GM23248 (cell line): ENCODE results near the gene SH3BP5L. TPM values are rescaled to one million over a fixed set of nuclear protein-coding genes. Genes with fewer than 3 reads are reported as not detected.

Experiments used
- DNase-seq: peaks from one replicate; pipeline ENCODE4 v3.0.0-alpha.2; 2015
- H2AFZ ChIP-seq: fragments of 200-600 bp; sonication (generic); 2 replicates; pipeline ENCODE4 v1.6.1; 2016; ENCODE audit warnings: antibody characterized with exemption
- H3F3A ChIP-seq: fragments of 200-600 bp; sonication (generic); 2 replicates; pipeline ENCODE4 v1.6.1; 2016; ENCODE audit warnings: mild to moderate bottlenecking, antibody characterized with exemption, mixed run types; ENCODE audit not compliant: insufficient read depth
- H3K27ac ChIP-seq: fragments of 200-600 bp; sonication (generic); 2 replicates; pipeline ENCODE4 v1.5.1; 2016; ENCODE audit warnings: mild to moderate bottlenecking
- H3K27me3 ChIP-seq: fragments of 200-600 bp; sonication (generic); replicated peaks from 2 replicates; pipeline ENCODE4 v1.6.1; 2016; ENCODE audit warnings: mild to moderate bottlenecking; ENCODE audit not compliant: insufficient read depth
- H3K36me3 ChIP-seq: fragments of 200-600 bp; sonication (generic); 2 replicates; pipeline ENCODE4 v1.6.1; 2016; ENCODE audit warnings: low read depth, mild to moderate bottlenecking
- H3K4me1 ChIP-seq: fragments of 200-600 bp; sonication (generic); 2 replicates; pipeline ENCODE4 v1.6.1; 2016; ENCODE audit warnings: mild to moderate bottlenecking; ENCODE audit not compliant: insufficient read depth
- H3K4me2 ChIP-seq: fragments of 200-600 bp; sonication (generic); one replicate; pipeline ENCODE4 v1.6.1; 2016; ENCODE audit warnings: mild to moderate bottlenecking; ENCODE audit not compliant: unreplicated experiment
- H3K4me3 ChIP-seq: fragments of 200-600 bp; sonication (generic); 2 replicates; pipeline ENCODE4 v1.5.1; 2016; ENCODE audit warnings: mild to moderate bottlenecking
- H3K79me2 ChIP-seq: fragments of 200-600 bp; sonication (generic); 2 replicates; pipeline ENCODE4 v1.6.1; 2016; ENCODE audit warnings: mild to moderate bottlenecking; ENCODE audit not compliant: insufficient read depth
- H3K9ac ChIP-seq: fragments of 200-600 bp; sonication (generic); 2 replicates; pipeline ENCODE4 v1.6.1; 2016; ENCODE audit warnings: mild to moderate bottlenecking
- H3K9me2 ChIP-seq: fragments of 200-600 bp; sonication (generic); 2 replicates; pipeline ENCODE4 v1.6.1; 2016; ENCODE audit warnings: mixed run types, mild to moderate bottlenecking, moderate library complexity; ENCODE audit not compliant: insufficient read depth
- H3K9me3 ChIP-seq: fragments of 200-600 bp; sonication (generic); one replicate; pipeline ENCODE4 v1.6.1; 2017; ENCODE audit warnings: low read depth
- H4K20me1 ChIP-seq: fragments of 200-600 bp; sonication (generic); 2 replicates; pipeline ENCODE4 v1.6.0; 2016; ENCODE audit not compliant: insufficient read depth
- EZH2 ChIP-seq: fragments of 200-600 bp; sonication (generic); IDR thresholded peaks from 2 replicates; pipeline ENCODE4 v1.6.1; 2018; ENCODE audit warnings: antibody characterized with exemption, mild to moderate bottlenecking; ENCODE audit not compliant: insufficient read depth, poor library complexity, severe bottlenecking
- EZH2phosphoT487 ChIP-seq: fragments of 200-600 bp; sonication (generic); IDR thresholded peaks from 2 replicates; pipeline ENCODE4 v1.6.1; 2018; ENCODE audit warnings: antibody characterized with exemption, moderate library complexity, mild to moderate bottlenecking, low read depth; ENCODE audit not compliant: insufficient read depth
- WGBS, 2 experiments: methylation state at CpG; one replicate each; pipeline ENCODE4 v1.1.6; 2015 to 2017; ENCODE audit warnings: low lambda C conversion rate in 2 of 2, low coverage in 1 of 2; ENCODE audit errors: missing lambda C conversion rate in 2 of 2; 5-methylcytosine and 5-hydroxymethylcytosine counted together
- in situ Hi-C: fragments of 300-500 bp; cut with MboI; formaldehyde crosslinking; loops from 2 replicates; pipeline ENCODE4 v1.15.0; 2020
- polyA plus RNA-seq: library from polyadenylated mRNA; unstranded; fragments of >200 nt; fragmentation: Nextera tagmentation; extraction: Ambion mirVana; gene quantifications from 2 replicates; pipeline ENCODE4 v1.2.1, GENCODE V29; 2016
- total RNA-seq: library from RNA; depleted of rRNA; stranded (reverse); fragments of >200 nt; shearing (Covaris generic); gene quantifications from 2 replicates; pipeline ENCODE4 v1.2.3, GENCODE V29; 2014

The SH3BP5L gene
- total and polyA plus RNA-seq, 2 experiments from 2014 or later: 5.3 to 64.4 TPM

DNA sequence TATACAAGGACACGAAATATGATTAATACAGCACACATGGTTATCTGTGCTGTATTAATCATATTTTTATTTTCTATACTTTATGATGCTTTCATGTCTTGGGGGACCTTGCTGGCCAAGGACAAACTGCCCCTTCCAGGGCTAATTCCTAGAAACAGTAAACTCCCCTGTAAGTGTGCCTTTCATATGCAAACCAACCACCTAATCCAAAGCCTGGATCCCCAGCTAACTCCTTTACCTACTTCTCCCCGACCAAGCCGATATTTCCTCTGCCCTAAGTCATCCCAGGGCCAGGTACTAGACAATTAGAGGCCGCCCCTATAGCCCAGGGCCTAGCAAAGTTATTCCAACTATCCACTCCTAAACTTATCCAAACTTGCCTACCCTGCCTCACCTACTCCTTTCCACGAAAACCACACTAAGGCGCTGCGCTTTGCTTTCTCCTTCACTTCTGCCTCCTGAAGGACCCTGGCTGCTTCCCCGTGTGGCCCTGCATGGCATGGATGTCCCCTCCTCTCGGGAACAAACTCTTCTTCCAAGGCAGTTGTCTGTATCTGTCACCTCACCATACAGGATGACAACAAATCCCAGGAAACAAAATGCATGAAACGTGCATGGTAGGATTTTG, 10.2 kb downstream of the SH3BP5L start:
- H3K27me3 ChIP-seq: no peaks in the 10 kb centered on the region
- in situ Hi-C loops: no loop called here
- no peak overlapping the region for H2AFZ ChIP-seq
- H3K4me3 ChIP-seq: no peak overlapping the region
- H3K4me2 ChIP-seq: no peak overlapping the region
- peaks cover 24% of the 10 kb centered on the region for H3K4me1 ChIP-seq
- 87 to 88% methylated on average over 10 of the region's 10 CpGs for WGBS, 2 experiments
- H3K79me2 ChIP-seq: peaks cover 79% of the 10 kb centered on the region
- no peak overlapping the region for H3K9ac ChIP-seq
- H3F3A ChIP-seq: peaks cover 10% of the 10 kb centered on the region; the same call in 1 of the 2 replicates
- TF ChIP-seq EZH2phosphoT487 (no peak), EZH2 (no peak)
- H3K9me2 ChIP-seq: no peaks in the 10 kb centered on the region
- H4K20me1 ChIP-seq: no peaks in the 10 kb centered on the region
- no peak for DNase-seq
- H3K9me3 ChIP-seq: no peaks in the 10 kb centered on the region
- H3K27ac ChIP-seq: no peak overlapping the region
- H3K36me3 ChIP-seq: peaks cover 53% of the 10 kb centered on the region

DNA sequence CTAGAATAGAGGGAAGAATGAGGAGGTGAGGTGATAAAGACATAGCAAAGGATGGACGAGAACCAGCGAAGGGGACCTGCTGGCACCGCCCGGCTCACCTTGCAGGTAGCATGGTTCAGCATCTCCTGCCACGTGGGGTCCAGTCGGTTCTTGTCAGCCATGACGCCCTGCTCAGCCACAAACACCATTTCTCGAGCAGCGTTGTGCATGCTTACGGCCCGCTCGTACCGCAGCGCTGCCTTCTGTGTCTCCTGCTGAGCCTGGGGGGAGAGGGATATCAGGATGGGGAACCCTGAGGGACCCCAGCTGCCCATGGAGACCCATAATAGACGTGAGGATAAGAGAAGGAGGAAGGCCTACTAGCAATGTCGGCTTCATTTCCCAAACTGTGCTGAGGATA, 11.4 kb downstream of the SH3BP5L start:
- H3K27me3 ChIP-seq: no peaks in the 10 kb centered on the region
- peaks cover 67% of the 10 kb centered on the region for H3K79me2 ChIP-seq
- H3K4me1 ChIP-seq: peaks cover 15% of the 10 kb centered on the region
- TF ChIP-seq EZH2phosphoT487: no peak
- no peak for TF ChIP-seq EZH2
- peaks cover 8% of the 10 kb centered on the region; the same call in 1 of the 2 replicates for H3F3A ChIP-seq
- H3K4me2 ChIP-seq: no peak overlapping the region
- no peak for DNase-seq
- peaks cover 46% of the 10 kb centered on the region for H3K36me3 ChIP-seq
- H3K9me3 ChIP-seq: no peaks in the 10 kb centered on the region
- in situ Hi-C loops: no loop called here
- no peak overlapping the region for H2AFZ ChIP-seq
- no peak overlapping the region for H3K27ac ChIP-seq
- H3K4me3 ChIP-seq: no peak overlapping the region
- no peaks in the 10 kb centered on the region for H3K9me2 ChIP-seq
- no peak overlapping the region for H3K9ac ChIP-seq
- no peaks in the 10 kb centered on the region for H4K20me1 ChIP-seq
- WGBS, 2 experiments: 96% methylated on average over 16 of the region's 16 CpGs

- WGBS, 2 experiments: 93 to 100% methylated on average over 8 of the region's 8 CpGs
- TF ChIP-seq EZH2 (no peak), EZH2phosphoT487 (no peak)
Measured at GRCh38 chr1:248813546-248813945, 12.2 kb downstream of the SH3BP5L start.

DNA sequence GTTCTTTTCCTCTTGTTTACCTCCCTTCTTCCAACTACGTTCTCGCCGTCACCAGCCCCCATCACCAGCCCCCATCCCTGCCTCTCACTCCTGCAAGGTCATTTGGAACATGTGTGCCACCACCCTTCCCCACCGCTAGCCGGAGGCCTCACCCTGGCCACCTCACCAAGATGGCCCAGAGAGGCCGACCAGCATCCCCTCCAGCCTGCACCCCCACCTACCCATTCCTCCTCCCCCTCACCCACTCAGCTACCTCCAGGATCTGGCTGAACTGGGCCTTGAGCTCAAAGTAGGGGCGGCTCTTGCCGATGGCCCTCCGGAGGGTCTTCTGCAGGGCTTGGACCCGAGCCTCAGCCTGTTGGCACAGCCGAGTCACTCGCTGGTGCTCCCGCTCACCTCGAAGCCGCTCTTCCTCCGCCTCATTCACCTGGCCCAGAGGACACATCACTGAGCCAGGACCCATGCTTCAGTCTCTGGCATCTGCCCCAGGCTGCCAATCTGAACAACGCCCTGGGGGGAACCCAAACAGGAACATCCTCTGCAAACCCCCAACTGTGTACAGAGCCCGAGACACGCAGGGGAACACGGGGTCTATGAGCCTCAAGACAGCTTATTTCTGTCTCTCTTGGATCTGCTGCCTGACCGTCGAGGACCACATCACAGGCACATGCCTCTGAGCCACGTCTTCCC, 12.8 kb downstream of the SH3BP5L start:
- Histone ChIP-seq H3K9me2 (no peaks in the 10 kb centered on the region), H3K4me3 (no peak overlapping the region), H3K79me2 (peaks cover 52% of the 10 kb centered on the region), H3K9me3 (no peaks in the 10 kb centered on the region), H3K4me1 (peaks cover 7% of the 10 kb centered on the region; the same call in 1 of the 2 replicates), H3K4me2 (no peak overlapping the region), H3K36me3 (peaks cover 46% of the 10 kb centered on the region), H3F3A (peaks cover 15% of the 10 kb centered on the region), H3K27ac (no peak overlapping the region), H4K20me1 (no peaks in the 10 kb centered on the region), H2AFZ (no peak overlapping the region), H3K27me3 (no peaks in the 10 kb centered on the region), H3K9ac (no peak overlapping the region)
- TF ChIP-seq EZH2 (no peak), EZH2phosphoT487 (no peak)
- no peak for DNase-seq
- in situ Hi-C loops: no loop called here
- WGBS, 2 experiments: 96 to 98% methylated on average over 19 to 23 of the region's 23 CpGs

More at GRCh38 chr1:248813546-248813945, 12.2 kb downstream of the SH3BP5L start:
- Histone ChIP-seq H3K4me1 (peaks cover 7% of the 10 kb centered on the region; the same call in 1 of the 2 replicates), H3K9me2 (no peaks in the 10 kb centered on the region), H3K4me2 (no peak overlapping the region), H3F3A (peaks cover 9% of the 10 kb centered on the region), H4K20me1 (no peaks in the 10 kb centered on the region), H3K79me2 (peaks cover 59% of the 10 kb centered on the region), H2AFZ (no peak overlapping the region), H3K9ac (no peak overlapping the region), H3K36me3 (peaks cover 46% of the 10 kb centered on the region), H3K27ac (no peak overlapping the region), H3K27me3 (no peaks in the 10 kb centered on the region), H3K4me3 (no peak overlapping the region), H3K9me3 (no peaks in the 10 kb centered on the region)
- no peak for DNase-seq
- in situ Hi-C loops: no loop called here
